ENCODE data around the gene CAMTA1. TPM values are rescaled to one million over a fixed set of nuclear protein-coding genes. Genes with fewer than 3 reads are reported as not detected.
"Not testable (repeated sequence)": the region's sequence is repeated elsewhere in the genome, so short reads cannot be mapped to it uniquely, and the experiment has no call there.

The CAMTA1 gene
- total and polyA plus RNA-seq, 4 donors: 48.1 to 140 (median 52.3) TPM

DNA sequence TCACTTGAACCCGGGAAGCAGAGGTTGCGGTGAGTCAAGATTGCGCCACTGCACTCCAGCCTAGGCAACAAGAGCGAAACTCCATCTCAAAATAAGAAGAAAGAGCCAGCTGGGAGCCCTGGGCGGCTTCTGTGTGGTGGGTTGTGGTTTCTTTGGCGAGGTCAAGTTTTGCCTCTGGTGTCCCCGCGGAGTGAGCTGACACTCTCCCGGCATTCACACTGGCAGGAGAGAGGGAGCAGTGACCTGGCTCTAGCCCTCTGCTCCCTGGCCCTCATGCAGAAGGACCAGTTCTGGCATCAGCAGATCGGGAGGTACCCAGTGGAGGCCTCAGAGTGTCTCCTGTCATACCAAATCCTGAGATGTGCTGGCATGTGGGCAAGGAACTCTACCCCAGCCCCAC, 904.8 kb downstream of the CAMTA1 start:
- Histone ChIP-seq H3K27ac (ENCODE audit: low read depth in 1 of 2, low read length in 1 of 2) (no peak overlapping the region), H3K4me3 (no peak overlapping the region), H3K9ac (ENCODE audit: insufficient read depth in 1 of 2, low read length in 2 of 2) (no peak overlapping the region), H3K27me3 (ENCODE audit: control insufficient read depth in 3 of 3, insufficient read depth in 3 of 3, low read length in 2 of 3) (no peaks in the 10 kb centered on the region), H3K36me3 (ENCODE audit: control insufficient read depth in 4 of 4, insufficient read depth in 4 of 4, low read length in 4 of 4) (no peaks in the 10 kb centered on the region), H3K9me3 (ENCODE audit: control insufficient read depth in 4 of 4, insufficient read depth in 3 of 4, low read length in 3 of 4) (peaks cover 0 to 12% (median 3%) of the 10 kb centered on the region in 4 donors), H3K4me1 (ENCODE audit: control insufficient read depth in 5 of 5, insufficient read depth in 5 of 5, low read length in 5 of 5) (no peaks in the 10 kb centered on the region)
- no peak for ATAC-seq (ENCODE audit: insufficient read depth, low FRiP score)
- no peak for DNase-seq
- TF ChIP-seq, protein P1, sequence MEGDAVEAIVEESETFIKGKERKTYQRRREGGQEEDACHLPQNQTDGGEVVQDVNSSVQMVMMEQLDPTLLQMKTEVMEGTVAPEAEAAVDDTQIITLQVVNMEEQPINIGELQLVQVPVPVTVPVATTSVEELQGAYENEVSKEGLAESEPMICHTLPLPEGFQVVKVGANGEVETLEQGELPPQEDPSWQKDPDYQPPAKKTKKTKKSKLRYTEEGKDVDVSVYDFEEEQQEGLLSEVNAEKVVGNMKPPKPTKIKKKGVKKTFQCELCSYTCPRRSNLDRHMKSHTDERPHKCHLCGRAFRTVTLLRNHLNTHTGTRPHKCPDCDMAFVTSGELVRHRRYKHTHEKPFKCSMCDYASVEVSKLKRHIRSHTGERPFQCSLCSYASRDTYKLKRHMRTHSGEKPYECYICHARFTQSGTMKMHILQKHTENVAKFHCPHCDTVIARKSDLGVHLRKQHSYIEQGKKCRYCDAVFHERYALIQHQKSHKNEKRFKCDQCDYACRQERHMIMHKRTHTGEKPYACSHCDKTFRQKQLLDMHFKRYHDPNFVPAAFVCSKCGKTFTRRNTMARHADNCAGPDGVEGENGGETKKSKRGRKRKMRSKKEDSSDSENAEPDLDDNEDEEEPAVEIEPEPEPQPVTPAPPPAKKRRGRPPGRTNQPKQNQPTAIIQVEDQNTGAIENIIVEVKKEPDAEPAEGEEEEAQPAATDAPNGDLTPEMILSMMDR (IDR thresholded peaks at IDR 0.05; ENCODE audit: control extremely low read depth, extremely low read depth): no peak
- 88 to 95% methylated on average over 10 of the region's 10 CpGs for WGBS, 2 donors

DNA sequence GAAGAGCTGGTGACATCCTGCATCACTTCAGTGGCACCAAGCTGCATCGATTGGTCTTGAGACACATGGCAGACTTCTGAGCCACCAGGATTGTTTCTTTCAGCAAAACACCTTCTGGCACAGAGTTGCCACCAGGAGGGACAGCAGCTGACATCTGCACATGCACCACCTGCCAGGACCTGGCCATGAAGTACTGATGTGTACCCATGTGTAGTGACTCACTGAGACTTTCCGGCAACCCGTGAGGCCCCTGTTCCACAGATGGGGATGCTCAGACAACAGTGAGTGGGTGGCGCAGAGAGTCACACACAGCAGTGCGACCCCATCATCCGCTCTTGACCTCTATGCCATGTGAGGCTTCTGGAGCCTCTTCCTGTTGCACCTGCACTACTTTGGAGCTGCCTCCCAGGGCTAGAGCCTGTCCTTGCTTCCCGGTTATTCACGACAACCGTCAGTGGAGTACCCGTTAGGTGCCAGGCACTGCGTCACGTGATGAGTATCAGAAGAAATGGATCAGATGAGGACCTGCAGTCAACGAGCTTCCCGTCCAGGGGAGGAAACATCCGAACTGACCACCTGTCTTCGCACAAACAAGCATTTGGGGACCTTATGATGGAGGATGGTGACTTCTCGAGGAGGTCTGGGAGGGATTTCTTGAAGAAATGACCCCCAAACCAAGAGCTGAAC, 905.4 kb downstream of the CAMTA1 start:
- Histone ChIP-seq H3K36me3 (ENCODE audit: control insufficient read depth in 4 of 4, insufficient read depth in 4 of 4, low read length in 4 of 4) (no peaks in the 10 kb centered on the region), H3K9ac (ENCODE audit: insufficient read depth in 1 of 2, low read length in 2 of 2) (no peak overlapping the region), H3K27me3 (ENCODE audit: control insufficient read depth in 3 of 3, insufficient read depth in 3 of 3, low read length in 2 of 3) (no peaks in the 10 kb centered on the region), H3K27ac (ENCODE audit: low read depth in 1 of 2, low read length in 1 of 2) (no peak overlapping the region), H3K9me3 (ENCODE audit: control insufficient read depth in 4 of 4, insufficient read depth in 3 of 4, low read length in 3 of 4) (peaks cover 0 to 12% (median 3%) of the 10 kb centered on the region in 4 donors), H3K4me1 (ENCODE audit: control insufficient read depth in 5 of 5, insufficient read depth in 5 of 5, low read length in 5 of 5) (no peaks in the 10 kb centered on the region), H3K4me3 (no peak overlapping the region)
- WGBS, 2 donors: 86 to 97% methylated on average over 17 of the region's 17 CpGs
- ATAC-seq (ENCODE audit: insufficient read depth, low FRiP score) (no peak), DNase-seq (no peak)
- TF ChIP-seq, protein P1 (IDR thresholded peaks at IDR 0.05; ENCODE audit: control extremely low read depth, extremely low read depth): no peak

DNA sequence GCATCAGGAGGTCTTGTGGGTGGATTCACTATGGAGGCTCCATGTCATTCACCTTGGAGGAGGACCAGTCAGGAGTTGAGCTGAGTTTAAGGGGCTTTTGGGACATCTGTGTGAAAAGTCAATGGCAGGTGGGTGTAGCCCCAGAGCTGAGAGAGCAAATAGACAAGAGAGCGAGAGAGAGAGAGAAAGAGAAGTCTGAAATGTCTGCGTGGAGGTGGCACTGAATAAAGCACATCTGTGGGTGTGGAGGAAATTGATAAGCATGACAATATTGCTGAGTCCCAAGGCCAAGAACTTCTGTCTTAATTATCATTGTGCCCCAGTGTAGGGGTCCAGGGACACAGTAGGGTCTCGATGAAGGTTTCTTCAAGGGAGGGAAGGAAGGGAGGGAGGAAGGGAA, 906.3 kb downstream of the CAMTA1 start:
- Histone ChIP-seq H3K27me3 (ENCODE audit: control insufficient read depth in 3 of 3, insufficient read depth in 3 of 3, low read length in 2 of 3) (no peaks in the 10 kb centered on the region), H3K9ac (ENCODE audit: insufficient read depth in 1 of 2, low read length in 2 of 2) (no peak overlapping the region), H3K27ac (ENCODE audit: low read depth in 1 of 2, low read length in 1 of 2) (no peak overlapping the region), H3K36me3 (ENCODE audit: control insufficient read depth in 4 of 4, insufficient read depth in 4 of 4, low read length in 4 of 4) (no peaks in the 10 kb centered on the region), H3K4me1 (ENCODE audit: control insufficient read depth in 5 of 5, insufficient read depth in 5 of 5, low read length in 5 of 5) (no peaks in the 10 kb centered on the region), H3K4me3 (no peak overlapping the region), H3K9me3 (ENCODE audit: control insufficient read depth in 4 of 4, insufficient read depth in 3 of 4, low read length in 3 of 4) (peaks cover 0 to 12% (median 3%) of the 10 kb centered on the region in 4 donors)
- TF ChIP-seq, protein P1 (IDR thresholded peaks at IDR 0.05; ENCODE audit: control extremely low read depth, extremely low read depth): no peak
- ATAC-seq (ENCODE audit: insufficient read depth, low FRiP score): no peak
- 61 to 84% methylated on average over 3 of the region's 3 CpGs for WGBS, 2 donors
- no peak for DNase-seq

DNA sequence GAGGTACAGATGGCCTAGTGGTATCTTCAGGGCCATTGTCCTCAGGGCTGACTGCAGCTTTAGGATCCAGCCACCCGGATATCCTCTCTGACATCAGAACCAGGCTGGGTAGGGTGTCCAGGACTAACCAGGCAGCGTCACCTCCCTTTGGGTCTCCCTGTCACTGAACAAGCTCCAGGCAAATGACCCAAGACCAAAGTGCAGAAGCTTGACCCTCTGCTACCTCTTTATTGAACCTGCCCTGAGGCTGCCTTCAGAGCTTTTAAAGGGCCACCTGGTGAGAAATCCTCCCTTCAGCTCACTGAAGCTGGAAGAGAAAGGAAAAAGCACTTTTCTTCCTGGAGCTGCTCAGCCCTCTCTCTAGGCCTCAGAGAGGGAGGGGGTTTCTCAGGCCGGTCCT, 906.8 kb downstream of the CAMTA1 start:
- H3K9ac ChIP-seq (ENCODE audit: insufficient read depth in 1 of 2, low read length in 2 of 2): no peak overlapping the region
- no peak for DNase-seq

DNA sequence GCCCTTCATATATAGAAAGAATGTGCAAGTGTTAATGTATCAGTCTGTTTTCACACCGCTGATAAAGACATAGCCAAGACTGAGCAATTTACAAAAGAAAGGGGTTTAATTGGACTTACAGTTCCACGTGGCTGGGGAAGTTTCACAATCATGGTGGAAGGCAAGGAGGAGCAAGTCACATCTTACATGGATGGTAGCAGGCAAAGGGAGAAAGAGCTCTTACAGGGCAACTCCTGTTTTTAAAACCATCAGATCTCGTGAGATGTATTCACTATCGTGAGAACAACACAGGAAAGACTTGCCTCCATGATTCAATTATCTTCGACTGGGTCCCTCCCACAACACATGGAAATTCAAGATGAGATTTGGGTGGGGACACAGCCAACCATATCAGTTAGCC, 907.8 kb downstream of the CAMTA1 start:
- H3K36me3 ChIP-seq (ENCODE audit: control insufficient read depth in 4 of 4, insufficient read depth in 4 of 4, low read length in 4 of 4); H3K27ac ChIP-seq (ENCODE audit: low read depth in 1 of 2, low read length in 1 of 2); H3K4me3 ChIP-seq; DNase-seq; H3K9ac ChIP-seq (ENCODE audit: insufficient read depth in 1 of 2, low read length in 2 of 2); H3K4me1 ChIP-seq (ENCODE audit: control insufficient read depth in 5 of 5, insufficient read depth in 5 of 5, low read length in 5 of 5); H3K27me3 ChIP-seq (ENCODE audit: control insufficient read depth in 3 of 3, insufficient read depth in 3 of 3, low read length in 2 of 3); ATAC-seq (ENCODE audit: insufficient read depth, low FRiP score): not testable (repeated sequence)
- WGBS, 2 donors: 73 to 84% methylated on average over 5 of the region's 5 CpGs
- H3K9me3 ChIP-seq (ENCODE audit: control insufficient read depth in 4 of 4, insufficient read depth in 3 of 4, low read length in 3 of 4): peaks cover 0 to 12% (median 3%) of the 10 kb centered on the region in 4 donors

More for the DNA sequence above, 906.8 kb downstream of the CAMTA1 start:
- TF ChIP-seq, protein P1 (IDR thresholded peaks at IDR 0.05; ENCODE audit: control extremely low read depth, extremely low read depth): no peak
- no peak overlapping the region for H3K27ac ChIP-seq (ENCODE audit: low read depth in 1 of 2, low read length in 1 of 2)
- WGBS, 2 donors: 80 to 93% methylated on average over 3 of the region's 3 CpGs
- ATAC-seq (ENCODE audit: insufficient read depth, low FRiP score): no peak
- H3K36me3 ChIP-seq (ENCODE audit: control insufficient read depth in 4 of 4, insufficient read depth in 4 of 4, low read length in 4 of 4): no peaks in the 10 kb centered on the region
- H3K27me3 ChIP-seq (ENCODE audit: control insufficient read depth in 3 of 3, insufficient read depth in 3 of 3, low read length in 2 of 3): no peaks in the 10 kb centered on the region
- H3K9me3 ChIP-seq (ENCODE audit: control insufficient read depth in 4 of 4, insufficient read depth in 3 of 4, low read length in 3 of 4): peaks cover 0 to 12% (median 3%) of the 10 kb centered on the region in 4 donors
- no peak overlapping the region for H3K4me3 ChIP-seq
- H3K4me1 ChIP-seq (ENCODE audit: control insufficient read depth in 5 of 5, insufficient read depth in 5 of 5, low read length in 5 of 5): no peaks in the 10 kb centered on the region

Data from lung (tissue), 12 donors.